Measurements from ENCODE around the gene FOXR1. TPM values are rescaled to one million over a fixed set of nuclear protein-coding genes. Genes with fewer than 3 reads are reported as not detected.

The FOXR1 gene
- total and polyA plus RNA-seq, 3 experiments from 2014 or later, result not detected

DNA sequence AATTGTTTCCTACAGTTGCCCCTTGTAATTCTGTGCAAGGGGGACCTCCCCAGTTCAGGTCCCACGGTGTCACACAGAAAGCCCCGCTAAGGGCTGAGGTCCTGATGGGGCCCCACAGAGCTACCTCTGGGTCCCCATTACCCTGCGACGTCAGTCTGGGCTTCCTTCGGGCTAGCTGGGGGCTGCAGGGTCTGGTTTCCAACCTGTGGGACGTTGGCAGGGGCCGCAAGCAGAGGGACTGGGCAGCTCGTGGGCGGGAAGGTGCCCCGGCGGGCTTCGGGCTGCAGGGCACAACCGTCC lies 58.4 kb downstream of the FOXR1 start:
- POLR2A ChIA-PET, result interaction anchor here (0.7 to 1.9 kb wide), 2 partner anchors 11 to 14 kb away, joined by 3 to 10 read pairs; partner anchors contain the start of genes RPS25 and TRAPPC4
- Mint-ChIP-seq H3K4me1 (peaks cover 14 to 24% (median 21%) of the 10 kb centered on the region in 3 donors), H3K27ac (peak overlapping the region; percentile 45 to 97 (median 91)), H3K4me3 (peak overlapping the region; percentile 82 to 96 (median 90)), H3K27me3 (no peaks in the 10 kb centered on the region), H3K36me3 (peaks cover 0 to 18% (median 4%) of the 10 kb centered on the region in 3 donors), H3K9me3 (no peaks in the 10 kb centered on the region)
- H3K27me3 ChIP-seq (ENCODE audit: insufficient read depth, low read length, poor library complexity, severe bottlenecking), result no peaks in the 10 kb centered on the region
- peaks cover 14% of the 10 kb centered on the region for H3K4me1 ChIP-seq (ENCODE audit: insufficient read depth, low read length)
- peak overlapping the region; percentile 85 for H3K4me3 ChIP-seq (ENCODE audit: low read length)
- no peaks in the 10 kb centered on the region for H3K9me3 ChIP-seq (ENCODE audit: low read length)
- peak overlapping the region; percentile 75 for H3K27ac ChIP-seq (ENCODE audit: low read depth, low read length)
- DNase-seq, result peak in 2 of 5 donors; percentile 4 to 22
- CTCF ChIA-PET, result interaction anchor here (0.9 to 1.2 kb wide), 2 partner anchors 9 to 32 kb away, joined by 3 to 4 read pairs; partner anchors contain the start of gene CENATAC
- peaks cover 2% of the 10 kb centered on the region for H3K36me3 ChIP-seq (ENCODE audit: insufficient read depth, low read length)

DNA sequence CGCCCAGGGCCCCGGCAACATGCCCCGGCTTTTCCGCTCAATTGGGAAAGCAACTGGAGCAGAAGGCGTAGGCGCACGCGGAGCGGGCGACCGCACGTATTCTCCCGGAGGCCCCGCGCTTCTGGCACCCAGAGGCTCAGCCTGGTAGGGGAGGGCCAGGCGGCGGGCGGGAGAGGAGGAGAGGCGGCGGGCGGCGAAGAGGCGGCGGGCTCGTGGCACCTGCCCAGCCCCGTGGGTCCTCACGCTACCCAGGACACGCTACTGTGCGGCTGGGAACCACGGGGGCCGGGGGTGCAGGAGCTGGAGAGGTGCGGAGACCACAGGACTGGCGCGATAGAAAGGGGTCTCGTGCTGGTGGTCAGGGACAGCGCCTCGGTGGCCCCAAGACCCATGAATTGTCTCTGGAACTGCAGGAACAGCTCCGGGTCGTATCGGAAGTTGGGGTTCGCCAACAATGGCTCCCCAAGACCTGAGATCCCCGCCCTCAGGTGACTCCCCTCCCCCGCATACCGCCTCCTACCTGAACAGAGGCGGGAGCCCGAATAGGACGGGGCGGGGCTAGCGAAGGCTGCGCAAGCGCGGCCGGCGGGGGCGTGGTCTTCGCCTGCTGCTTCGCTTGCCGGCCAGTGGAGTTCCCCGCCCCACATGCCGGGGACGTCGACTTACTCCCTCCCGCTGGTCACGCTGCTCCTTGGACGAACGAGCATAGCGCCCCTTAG lies 58.9 kb downstream of the FOXR1 start, which contains the start of gene SLC37A4:
Gene SLC37A4, minus strand, starts transcription at position 549 of the 719 bp plus-strand sequence.
- peaks cover 12% of the 10 kb centered on the region for H3K4me1 ChIP-seq (ENCODE audit: insufficient read depth, low read length)
- Mint-ChIP-seq H3K9me3 (no peaks in the 10 kb centered on the region), H3K36me3 (peaks cover 0 to 13% (median 1%) of the 10 kb centered on the region in 3 donors), H3K27ac (peak within 1 kb of the TSS; percentile 72 to 97 (median 92)), H3K4me3 (peak within 1 kb of the TSS; percentile 82 to 96 (median 90)), H3K4me1 (peaks cover 11 to 24% (median 19%) of the 10 kb centered on the region in 3 donors), H3K27me3 (no peaks in the 10 kb centered on the region)
- no peaks in the 10 kb centered on the region for H3K27me3 ChIP-seq (ENCODE audit: insufficient read depth, low read length, poor library complexity, severe bottlenecking)
- DNase-seq, result peak; percentile 98 to 99 (median 98)
- H3K27ac ChIP-seq (ENCODE audit: low read depth, low read length), result peak within 1 kb of the TSS; percentile 75
- no peaks in the 10 kb centered on the region for H3K9me3 ChIP-seq (ENCODE audit: low read length)
- POLR2A ChIA-PET, result interaction anchor here (0.6 to 1.9 kb wide), 3 partner anchors 11 to 25 kb away, joined by 3 to 10 read pairs (median 3); partner anchors contain the start of genes RPS25 and TRAPPC4
- H3K36me3 ChIP-seq (ENCODE audit: insufficient read depth, low read length), result no peaks in the 10 kb centered on the region
- H3K4me3 ChIP-seq (ENCODE audit: low read length), result peak within 1 kb of the TSS; percentile 85
- CTCF ChIA-PET, result interaction anchor here (0.9 to 1.5 kb wide), 6 partner anchors 9 to 49 kb away, joined by 3 to 6 read pairs (median 3); partner anchors contain the start of genes CENATAC and VPS11

Other genes with a start within 250 kb of the FOXR1 start
- 100 to 1,000 TPM; 187 to 189 TPM for gene DDX6, start 180.6 kb upstream of the FOXR1 start, total RNA-seq
- 85.6 TPM for gene DDX6, start 180.6 kb upstream of the FOXR1 start, polyA plus RNA-seq
- gene CXCR5, start 87.9 kb upstream of the FOXR1 start, total RNA-seq, result 1 to 10 TPM; 5.8 to 6.3 TPM
- gene CXCR5, start 87.9 kb upstream of the FOXR1 start, polyA plus RNA-seq, result 4.5 TPM
- gene BCL9L, start 45.8 kb upstream of the FOXR1 start, total RNA-seq, result 10 to 100 TPM; 39.6 to 42.8 TPM
- gene BCL9L, start 45.8 kb upstream of the FOXR1 start, polyA plus RNA-seq, result 9.1 TPM
- gene UPK2, start 15.5 kb upstream of the FOXR1 start, total RNA-seq, result under 1 TPM in 1 of 2 experiments, not detected in 1; 0.22 TPM
- gene UPK2, start 15.5 kb upstream of the FOXR1 start, polyA plus RNA-seq, result not detected
- 10 to 100 TPM; 29.1 to 34.6 TPM for gene CENATAC, start 26.4 kb downstream of the FOXR1 start, total RNA-seq
- gene CENATAC, start 26.4 kb downstream of the FOXR1 start, polyA plus RNA-seq, result 10.1 TPM
- 1,000 to 10,000 TPM; 1,415 to 1,447 TPM for gene RPS25, start 46.6 kb downstream of the FOXR1 start, total RNA-seq
- gene RPS25, start 46.6 kb downstream of the FOXR1 start, polyA plus RNA-seq, result 4,526 TPM
- gene TRAPPC4, start 47.0 kb downstream of the FOXR1 start, total RNA-seq, result 100 to 1,000 TPM; 154 TPM
- 125 TPM for gene TRAPPC4, start 47.0 kb downstream of the FOXR1 start, polyA plus RNA-seq
- gene SLC37A4, start 59.1 kb downstream of the FOXR1 start, total RNA-seq, result 10 to 100 TPM; 22.7 to 28.5 TPM
- 11.3 TPM for gene SLC37A4, start 59.1 kb downstream of the FOXR1 start, polyA plus RNA-seq
- gene HYOU1, start 85.4 kb downstream of the FOXR1 start, total RNA-seq, result 100 to 1,000 TPM; 181 TPM
- 33.4 TPM for gene HYOU1, start 85.4 kb downstream of the FOXR1 start, polyA plus RNA-seq
- 10 to 100 TPM; 25.3 to 26.0 TPM for gene VPS11, start 96.1 kb downstream of the FOXR1 start, total RNA-seq
- 51.5 TPM for gene VPS11, start 96.1 kb downstream of the FOXR1 start, polyA plus RNA-seq
- gene HMBS, start 113.1 kb downstream of the FOXR1 start, total RNA-seq, result 10 to 100 TPM; 35.5 to 38.4 TPM
- 21.8 TPM for gene HMBS, start 113.1 kb downstream of the FOXR1 start, polyA plus RNA-seq
- gene DPAGT1, start 130.1 kb downstream of the FOXR1 start, total RNA-seq, result 10 to 100 TPM; 69.7 to 78.6 TPM
- 45.7 TPM for gene DPAGT1, start 130.1 kb downstream of the FOXR1 start, polyA plus RNA-seq
- gene C2CD2L, start 135.6 kb downstream of the FOXR1 start, total RNA-seq, result 10 to 100 TPM; 26.3 to 26.5 TPM
- 9.9 TPM for gene C2CD2L, start 135.6 kb downstream of the FOXR1 start, polyA plus RNA-seq
- gene HINFP, start 149.8 kb downstream of the FOXR1 start, total RNA-seq, result 10 to 100 TPM; 26.8 to 29.1 TPM
- gene HINFP, start 149.8 kb downstream of the FOXR1 start, polyA plus RNA-seq, result 14.6 TPM
- under 1 TPM; 0.11 to 0.18 TPM for gene ABCG4, start 177.3 kb downstream of the FOXR1 start, total RNA-seq
- not detected for gene ABCG4, start 177.3 kb downstream of the FOXR1 start, polyA plus RNA-seq
- 10 to 100 TPM; 16.1 to 16.7 TPM for gene NLRX1, start 197.0 kb downstream of the FOXR1 start, total RNA-seq
- gene NLRX1, start 197.0 kb downstream of the FOXR1 start, polyA plus RNA-seq, result 11.3 TPM
- under 1 TPM in 1 of 2 experiments, not detected in 1; 0.42 TPM for gene NHERF4, start 213.7 kb downstream of the FOXR1 start, total RNA-seq
- gene NHERF4, start 213.7 kb downstream of the FOXR1 start, polyA plus RNA-seq, result not detected
- gene CBL, start 234.6 kb downstream of the FOXR1 start, total RNA-seq, result 10 to 100 TPM; 25.9 to 26.1 TPM
- gene CBL, start 234.6 kb downstream of the FOXR1 start, polyA plus RNA-seq, result 10.4 TPM